Measurements from ENCODE around the gene NOXO1.

The NOXO1 gene

GRCh38 chr16:2001035-2001434, 19.8 kb upstream of the NOXO1 start:
- TF ChIP-seq CTCF (IDR thresholded peaks at IDR 0.05; ENCODE audit: low read depth, low read length), result no peak
- H3K4me3 ChIP-seq (ENCODE audit: low read depth, low read length), result no peak overlapping the region

GRCh38 chr16:1999866-2000514, 18.7 kb upstream of the NOXO1 start:
- H3K4me3 ChIP-seq (ENCODE audit: low read depth, low read length), result no peak overlapping the region
- TF ChIP-seq CTCF (IDR thresholded peaks at IDR 0.05; ENCODE audit: low read depth, low read length), result no peak

- TF ChIP-seq CTCF (IDR thresholded peaks at IDR 0.05; ENCODE audit: low read depth, low read length), result no peak
- H3K4me3 ChIP-seq (ENCODE audit: low read depth, low read length), result no peak overlapping the region
These were observed 17.9 kb upstream of the NOXO1 start for GRCh38 chr16:1998852-1999801.

GRCh38 chr16:1998360-1998835, 17.1 kb upstream of the NOXO1 start:
- H3K4me3 ChIP-seq (ENCODE audit: low read depth, low read length), result no peak overlapping the region
- no peak for TF ChIP-seq CTCF (IDR thresholded peaks at IDR 0.05; ENCODE audit: low read depth, low read length)

GRCh38 chr16:1997494-1998359, 16.5 kb upstream of the NOXO1 start:
- no peak for TF ChIP-seq CTCF (IDR thresholded peaks at IDR 0.05; ENCODE audit: low read depth, low read length)
- H3K4me3 ChIP-seq (ENCODE audit: low read depth, low read length), result no peak overlapping the region

GRCh38 chr16:1993731-1994131, 12.5 kb upstream of the NOXO1 start:
- H3K4me3 ChIP-seq (ENCODE audit: low read depth, low read length), result no peak overlapping the region
- TF ChIP-seq CTCF (IDR thresholded peaks at IDR 0.05; ENCODE audit: low read depth, low read length), result no peak
